ENCODE data around the gene KRT81. TPM values are rescaled to one million over a fixed set of nuclear protein-coding genes. Genes with fewer than 3 reads are reported as not detected.

Gene KRT81
- polyA plus RNA-seq, 1 donor from 2014 or later: not detected

- H2AFZ ChIP-seq (ENCODE audit: low read depth, low read length): no peak overlapping the region
- H3K9ac ChIP-seq (ENCODE audit: low read length): no peak overlapping the region
- TF ChIP-seq SMC3 (conservative IDR thresholded peaks at IDR 0.05; ENCODE audit: poor library complexity): no peak
- no peak for TF ChIP-seq CTCF (IDR thresholded peaks at IDR 0.05; ENCODE audit: poor library complexity, severe bottlenecking)
- no peak for TF ChIP-seq MXI1 (conservative IDR thresholded peaks at IDR 0.05; ENCODE audit: poor library complexity, severe bottlenecking)
- no peak for TF ChIP-seq EP300 (conservative IDR thresholded peaks at IDR 0.05; ENCODE audit: poor library complexity, severe bottlenecking)
- TF ChIP-seq TAF1 (IDR thresholded peaks at IDR 0.05; ENCODE audit: low read depth): no peak
- no peak for TF ChIP-seq POLR2AphosphoS5 (IDR thresholded peaks at IDR 0.05)
- no peak for TF ChIP-seq EZH2 (IDR thresholded peaks at IDR 0.05; ENCODE audit: borderline replicate concordance, insufficient read depth, low read length, poor library complexity, severe bottlenecking)
- TF ChIP-seq RAD21 (conservative IDR thresholded peaks at IDR 0.05): no peak
- no peak for TF ChIP-seq REST (IDR thresholded peaks at IDR 0.05; ENCODE audit: borderline replicate concordance)
- H3K27ac ChIP-seq (ENCODE audit: low read length): no peak overlapping the region
- no peaks in the 10 kb centered on the region for H4K20me1 ChIP-seq (ENCODE audit: insufficient read depth)
- no peaks in the 10 kb centered on the region for H3K9me2 ChIP-seq (ENCODE audit: insufficient read depth, low read length)
- H3K4me3 ChIP-seq (ENCODE audit: low read length): no peak overlapping the region
- H3K36me3 ChIP-seq (ENCODE audit: insufficient read depth, low read length): no peaks in the 10 kb centered on the region
- H3K9me3 ChIP-seq (ENCODE audit: low read length): no peaks in the 10 kb centered on the region
- H3K79me2 ChIP-seq (replicated peaks; ENCODE audit: insufficient read depth, low read length): no peaks in the 10 kb centered on the region
- no peaks in the 10 kb centered on the region for H3F3A ChIP-seq (ENCODE audit: insufficient read depth, low read length, poor library complexity, severe bottlenecking)
- no peak overlapping the region for H3K4me2 ChIP-seq (ENCODE audit: low read length)
- H3K27me3 ChIP-seq (ENCODE audit: insufficient read depth, low read depth, low read length): no peaks in the 10 kb centered on the region
Measured at GRCh38 chr12:52337054-52337453, 45.7 kb upstream of the KRT81 start.

- no peaks in the 10 kb centered on the region for H3K79me2 ChIP-seq (replicated peaks; ENCODE audit: insufficient read depth, low read length)
- no peaks in the 10 kb centered on the region for H3K27me3 ChIP-seq (ENCODE audit: insufficient read depth, low read depth, low read length)
- no peaks in the 10 kb centered on the region for H3F3A ChIP-seq (ENCODE audit: insufficient read depth, low read length, poor library complexity, severe bottlenecking)
- no peaks in the 10 kb centered on the region for H4K20me1 ChIP-seq (ENCODE audit: insufficient read depth)
- H3K27ac ChIP-seq (ENCODE audit: low read length): no peak overlapping the region
- H3K9me2 ChIP-seq (ENCODE audit: insufficient read depth, low read length): no peaks in the 10 kb centered on the region
- no peaks in the 10 kb centered on the region for H3K9me3 ChIP-seq (ENCODE audit: low read length)
- no peak for TF ChIP-seq REST (IDR thresholded peaks at IDR 0.05; ENCODE audit: borderline replicate concordance)
- no peak for TF ChIP-seq EZH2 (IDR thresholded peaks at IDR 0.05; ENCODE audit: borderline replicate concordance, insufficient read depth, low read length, poor library complexity, severe bottlenecking)
- no peak for TF ChIP-seq RAD21 (conservative IDR thresholded peaks at IDR 0.05)
- H3K4me3 ChIP-seq (ENCODE audit: low read length): no peak overlapping the region
- H2AFZ ChIP-seq (ENCODE audit: low read depth, low read length): no peak overlapping the region
- H3K36me3 ChIP-seq (ENCODE audit: insufficient read depth, low read length): no peaks in the 10 kb centered on the region
- H3K4me2 ChIP-seq (ENCODE audit: low read length): no peak overlapping the region
- no peak overlapping the region for H3K9ac ChIP-seq (ENCODE audit: low read length)
Measured at GRCh38 chr12:52336641-52337040, 45.3 kb upstream of the KRT81 start.
